ENCODE data around the gene KIF4A.
A peak's percentile ranks its signal among the peaks of the same experiment; 100 is the strongest.

Gene KIF4A

GRCh38 chrX:70442224-70442623 lies 152.3 kb downstream of the KIF4A start:
- no peak for DNase-seq

GRCh38 chrX:70444326-70444945 lies 154.5 kb downstream of the KIF4A start, which contains the start of gene DLG3:
Gene DLG3, plus strand, starts transcription at chrX:70444835. Its CDS starts 367 bp downstream, at chrX:70445202.
- DNase-seq, result peak; percentile 30

GRCh38 chrX:70444946-70445656 lies 155.2 kb downstream of the KIF4A start:
- DNase-seq, result no peak

GRCh38 chrX:70445951-70446350 lies 156.0 kb downstream of the KIF4A start:
- DNase-seq, result no peak

GRCh38 chrX:70446380-70447350 lies 156.8 kb downstream of the KIF4A start:
- no peak for DNase-seq

- DNase-seq, result no peak
Observed at GRCh38 chrX:70449457-70449966, 159.6 kb downstream of the KIF4A start.

- peak; percentile 25 for DNase-seq
Observed at GRCh38 chrX:70452143-70452733, 162.3 kb downstream of the KIF4A start.

GRCh38 chrX:70453024-70453618 lies 163.2 kb downstream of the KIF4A start:
- no peak for DNase-seq

- peak; percentile 93 for DNase-seq
Observed at GRCh38 chrX:70454441-70455365, 164.8 kb downstream of the KIF4A start.

- DNase-seq, result peak; percentile 6
Observed at GRCh38 chrX:70455366-70456202, 165.7 kb downstream of the KIF4A start.

GRCh38 chrX:70456256-70456655 lies 166.4 kb downstream of the KIF4A start:
- DNase-seq, result no peak

- DNase-seq, result no peak
Observed at GRCh38 chrX:70461026-70461425, 171.1 kb downstream of the KIF4A start.

GRCh38 chrX:70464051-70464450 lies 174.1 kb downstream of the KIF4A start:
- DNase-seq, result no peak

GRCh38 chrX:70466968-70467367 lies 177.1 kb downstream of the KIF4A start:
- no peak for DNase-seq

- no peak for DNase-seq
Observed at GRCh38 chrX:70468709-70469108, 178.8 kb downstream of the KIF4A start.

All from NCI-H510A (cell line).